ENCODE results near the gene PRKACA. TPM values are rescaled to one million over a fixed set of nuclear protein-coding genes. Genes with fewer than 3 reads are reported as not detected.

PRKACA gene
- 10 to 100 TPM; 16.7 to 74.8 (median 39.5) TPM for total RNA-seq

DNA sequence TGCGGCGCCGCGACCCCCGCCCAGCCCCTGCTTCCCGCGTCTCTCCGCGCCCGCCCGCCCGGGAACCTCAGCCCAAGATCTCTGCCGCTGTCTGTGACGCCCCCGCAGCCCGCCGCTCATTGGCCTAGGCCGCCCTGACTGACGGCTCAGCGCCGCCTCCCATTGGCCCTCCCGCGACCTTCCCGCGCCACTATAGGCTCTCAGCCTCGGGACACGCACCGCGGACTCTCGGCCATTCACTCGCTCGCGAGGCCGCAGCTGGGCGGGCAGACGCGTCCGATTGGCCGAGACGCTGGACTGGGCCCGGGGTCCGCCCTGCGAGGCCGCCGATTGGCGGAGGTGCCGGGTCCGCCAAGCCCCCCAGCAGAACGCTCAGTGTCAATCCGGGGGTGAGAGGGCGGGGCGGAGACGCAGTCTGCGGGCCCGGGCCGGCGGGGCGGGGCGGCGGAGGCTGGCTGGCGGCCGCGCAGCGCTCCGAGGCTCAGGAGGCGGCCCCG is at the start of gene PRKACA:
Gene PRKACA, minus strand, starts transcription at position 95 of the 497 bp plus-strand sequence. CDS start 215 bp downstream, outside the sequence.
- H3K4me1 ChIP-seq: peaks cover 23 to 63% (median 45%) of the 10 kb centered on the region in 4 donors
- DNase-seq: peak; percentile 99
- 1% methylated on average over 18 of the region's 67 CpGs; no CpG with 5 or more reads in 1 of the 2 donors for WGBS, 2 donors (ENCODE audit: low coverage in 1 of 2)
- H3K36me3 ChIP-seq: no peaks in the 10 kb centered on the region
- peak within 1 kb of the TSS; percentile 92 to 99 (median 96) for H3K4me3 ChIP-seq
- H3K27ac ChIP-seq: peak within 1 kb of the TSS; percentile 94 to 100 (median 100)
- peak; percentile 45 to 60 (median 59) for TF ChIP-seq POLR2AphosphoS5 (IDR thresholded peaks at IDR 0.05)
- TF ChIP-seq, protein P1, sequence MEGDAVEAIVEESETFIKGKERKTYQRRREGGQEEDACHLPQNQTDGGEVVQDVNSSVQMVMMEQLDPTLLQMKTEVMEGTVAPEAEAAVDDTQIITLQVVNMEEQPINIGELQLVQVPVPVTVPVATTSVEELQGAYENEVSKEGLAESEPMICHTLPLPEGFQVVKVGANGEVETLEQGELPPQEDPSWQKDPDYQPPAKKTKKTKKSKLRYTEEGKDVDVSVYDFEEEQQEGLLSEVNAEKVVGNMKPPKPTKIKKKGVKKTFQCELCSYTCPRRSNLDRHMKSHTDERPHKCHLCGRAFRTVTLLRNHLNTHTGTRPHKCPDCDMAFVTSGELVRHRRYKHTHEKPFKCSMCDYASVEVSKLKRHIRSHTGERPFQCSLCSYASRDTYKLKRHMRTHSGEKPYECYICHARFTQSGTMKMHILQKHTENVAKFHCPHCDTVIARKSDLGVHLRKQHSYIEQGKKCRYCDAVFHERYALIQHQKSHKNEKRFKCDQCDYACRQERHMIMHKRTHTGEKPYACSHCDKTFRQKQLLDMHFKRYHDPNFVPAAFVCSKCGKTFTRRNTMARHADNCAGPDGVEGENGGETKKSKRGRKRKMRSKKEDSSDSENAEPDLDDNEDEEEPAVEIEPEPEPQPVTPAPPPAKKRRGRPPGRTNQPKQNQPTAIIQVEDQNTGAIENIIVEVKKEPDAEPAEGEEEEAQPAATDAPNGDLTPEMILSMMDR (IDR thresholded peaks at IDR 0.05): no peak
- in situ Hi-C loops (cut with MboI; ENCODE audit: low pct_ligation_motif_present in 1 of 4, low pct_unique_long_range_greater_than_20kb in 1 of 4, low sequenced_read_pairs in 3 of 4): no loop called here
- H3K27me3 ChIP-seq: no peaks in the 10 kb centered on the region
- H3K9me3 ChIP-seq: no peaks in the 10 kb centered on the region
- intact Hi-C loops (cut with DNase I; ENCODE audit: low total_unique reads): no loop called here

DNA sequence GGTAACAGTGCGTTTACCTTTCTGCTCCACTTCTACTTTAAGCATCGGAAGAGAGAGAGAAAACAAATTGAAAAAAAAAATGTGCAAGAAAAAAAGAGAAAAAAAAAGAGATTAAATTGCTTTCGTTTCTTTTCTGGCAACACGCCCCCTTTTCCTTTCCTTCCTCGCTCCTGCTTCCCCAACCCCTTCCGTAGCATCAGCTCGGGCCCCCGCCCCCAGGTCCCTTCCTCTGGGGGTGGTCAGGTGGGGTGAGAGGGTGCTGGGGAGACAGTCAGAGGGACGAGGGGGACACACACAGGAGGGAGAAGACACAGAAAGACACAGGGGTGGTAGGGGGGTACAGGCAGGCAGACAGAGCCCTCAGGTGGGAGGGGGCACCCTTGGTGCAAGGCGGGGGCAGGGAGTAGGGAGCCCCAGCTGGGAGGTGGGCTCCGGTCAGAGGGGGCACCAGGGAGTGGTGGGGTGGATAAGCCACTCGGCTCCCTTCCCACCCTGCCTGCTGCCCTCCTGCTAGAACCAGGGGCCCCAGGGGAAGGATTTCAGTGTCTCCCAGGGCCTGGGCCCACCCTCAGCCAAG is 49.5 kb upstream of the PRKACA start:
- H3K4me1 ChIP-seq: peaks cover 0 to 20% (median 0%) of the 10 kb centered on the region in 4 donors
- no peak for DNase-seq
- in situ Hi-C loops (cut with MboI; ENCODE audit: low pct_ligation_motif_present in 1 of 4, low pct_unique_long_range_greater_than_20kb in 1 of 4, low sequenced_read_pairs in 3 of 4) (no loop called here), intact Hi-C loops (cut with DNase I; ENCODE audit: low total_unique reads) (no loop called here)
- WGBS, 2 donors (ENCODE audit: low coverage in 1 of 2): 30 to 53% methylated on average over 2 to 12 of the region's 12 CpGs
- no peak overlapping the region for H3K27ac ChIP-seq
- TF ChIP-seq, protein P1 (IDR thresholded peaks at IDR 0.05): no peak
- TF ChIP-seq EP300 (IDR thresholded peaks at IDR 0.05; ENCODE audit: low read depth): no peak
- TF ChIP-seq POLR2A (IDR thresholded peaks at IDR 0.05): no peak
- TF ChIP-seq POLR2AphosphoS5 (IDR thresholded peaks at IDR 0.05): no peak
- H3K27me3 ChIP-seq: no peaks in the 10 kb centered on the region
- H3K36me3 ChIP-seq: peaks cover 0 to 6% (median 0%) of the 10 kb centered on the region in 4 donors
- H3K4me3 ChIP-seq: no peak overlapping the region
- H3K9me3 ChIP-seq: no peaks in the 10 kb centered on the region

DNA sequence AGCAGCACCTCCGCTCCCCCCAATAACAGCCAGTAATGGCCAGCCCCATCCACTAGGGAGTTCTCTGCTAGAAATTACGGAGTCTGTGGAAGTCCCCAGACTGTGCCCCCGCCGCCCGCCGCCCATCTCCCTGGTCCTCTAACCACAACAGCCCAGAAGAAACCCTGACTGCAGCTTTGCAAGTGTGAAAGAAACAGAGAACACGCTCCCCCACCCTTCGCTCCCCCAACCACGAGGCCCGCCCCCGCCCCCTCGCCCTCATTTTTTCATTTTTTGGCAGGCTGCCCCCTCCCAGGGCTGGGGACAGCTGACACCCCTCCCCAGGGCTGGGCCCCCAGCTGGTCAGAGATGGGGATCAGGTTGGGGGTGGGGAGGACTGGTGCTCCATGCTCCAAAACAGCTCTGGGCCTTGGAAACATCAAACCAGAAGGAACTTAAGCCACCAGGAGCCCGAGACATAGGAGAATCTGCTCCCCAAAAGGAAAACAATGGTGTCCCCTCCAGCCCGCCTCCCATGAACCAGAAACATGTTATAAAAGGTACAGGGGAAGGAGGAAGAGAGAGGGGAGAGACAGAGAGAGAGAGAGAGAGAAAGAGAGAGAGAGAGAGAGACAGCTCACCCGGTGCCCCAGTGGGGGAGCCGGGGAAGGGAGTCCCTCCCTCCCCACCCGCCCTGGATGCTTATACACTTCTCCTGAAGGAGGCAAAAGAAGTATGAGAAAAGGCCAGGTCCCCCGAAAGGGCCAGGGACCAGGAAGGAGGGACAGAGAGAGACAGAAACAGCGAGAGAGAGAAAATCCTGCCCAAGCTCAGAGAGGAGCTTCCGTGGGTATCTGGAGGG is 48.6 kb upstream of the PRKACA start:
- H3K4me3 ChIP-seq: no peak overlapping the region
- in situ Hi-C loops (cut with MboI; ENCODE audit: low pct_ligation_motif_present in 1 of 4, low pct_unique_long_range_greater_than_20kb in 1 of 4, low sequenced_read_pairs in 3 of 4): no loop called here
- 60 to 62% methylated on average over 2 to 20 of the region's 20 CpGs for WGBS, 2 donors (ENCODE audit: low coverage in 1 of 2)

More for the DNA sequence above, 48.6 kb upstream of the PRKACA start:
- H3K27ac ChIP-seq: no peak overlapping the region
- H3K4me1 ChIP-seq: peaks cover 0 to 20% (median 0%) of the 10 kb centered on the region in 4 donors
- TF ChIP-seq POLR2A (IDR thresholded peaks at IDR 0.05): no peak
- no peak for TF ChIP-seq EP300 (IDR thresholded peaks at IDR 0.05; ENCODE audit: low read depth)
- TF ChIP-seq, protein P1 (IDR thresholded peaks at IDR 0.05): no peak
- no peak for TF ChIP-seq POLR2AphosphoS5 (IDR thresholded peaks at IDR 0.05)
- intact Hi-C loops (cut with DNase I; ENCODE audit: low total_unique reads): no loop called here
- peaks cover 0 to 6% (median 0%) of the 10 kb centered on the region in 4 donors for H3K36me3 ChIP-seq
- H3K27me3 ChIP-seq: no peaks in the 10 kb centered on the region
- DNase-seq: no peak
- H3K9me3 ChIP-seq: no peaks in the 10 kb centered on the region
